ENCODE results near the gene PCDHA10.
"Not testable (repeated sequence)": the region's sequence is repeated elsewhere in the genome, so short reads cannot be mapped to it uniquely, and the experiment has no call there.

Gene PCDHA10

GRCh38 chr5:140855772-140856674 lies at the start of gene PCDHA10:
Gene PCDHA10, plus strand, starts transcription at chr5:140855897. Its CDS starts 152 bp downstream, at chr5:140856049.
- no peak for DNase-seq (ENCODE audit: low spot score)

GRCh38 chr5:140806834-140807775 lies 48.6 kb upstream of the PCDHA10 start, which contains the start of gene PCDHA4:
Gene PCDHA4, plus strand, starts transcription at chr5:140807068.
- no peak for DNase-seq (ENCODE audit: low spot score)

- not testable (repeated sequence) for DNase-seq (ENCODE audit: low spot score)
Observed at GRCh38 chr5:140808241-140808888, 47.3 kb upstream of the PCDHA10 start.

- DNase-seq (ENCODE audit: low spot score) = no peak
Observed at GRCh38 chr5:140808889-140809291, 46.8 kb upstream of the PCDHA10 start.

- DNase-seq (ENCODE audit: low spot score) = no peak
Observed at GRCh38 chr5:140821375-140822280, 34.1 kb upstream of the PCDHA10 start, which contains the start of gene PCDHA5. Gene PCDHA5, plus strand, starts transcription at chr5:140821613.

- DNase-seq (ENCODE audit: low spot score) = no peak
Observed at GRCh38 chr5:140822281-140822629, 33.4 kb upstream of the PCDHA10 start.

- DNase-seq (ENCODE audit: low spot score) = not testable (repeated sequence)
Observed at GRCh38 chr5:140822969-140823368, 32.7 kb upstream of the PCDHA10 start.

- no peak for DNase-seq (ENCODE audit: low spot score)
Observed at GRCh38 chr5:140823475-140823874, 32.2 kb upstream of the PCDHA10 start.

- no peak for DNase-seq (ENCODE audit: low spot score)
Observed at GRCh38 chr5:140827704-140828361, 27.9 kb upstream of the PCDHA10 start, which contains the start of gene PCDHA6. Gene PCDHA6, plus strand, starts transcription at chr5:140827960. Its CDS starts 132 bp downstream, at chr5:140828092.

- DNase-seq (ENCODE audit: low spot score) = no peak
Observed at GRCh38 chr5:140828362-140828737, 27.3 kb upstream of the PCDHA10 start.

GRCh38 chr5:140829511-140830501 lies 25.9 kb upstream of the PCDHA10 start:
- DNase-seq (ENCODE audit: low spot score) = not testable (repeated sequence)

- DNase-seq (ENCODE audit: low spot score) = no peak
Observed at GRCh38 chr5:140833993-140834392, 21.7 kb upstream of the PCDHA10 start, which contains the start of gene PCDHA7. Gene PCDHA7, plus strand, starts transcription at chr5:140834269. Its CDS starts 115 bp downstream, at chr5:140834384.

- DNase-seq (ENCODE audit: low spot score) = not testable (repeated sequence)
Observed at GRCh38 chr5:140834439-140835008, 21.2 kb upstream of the PCDHA10 start.

- DNase-seq (ENCODE audit: low spot score) = no peak
Observed at GRCh38 chr5:140835622-140836510, 19.8 kb upstream of the PCDHA10 start.

GRCh38 chr5:140840978-140841962 lies 14.4 kb upstream of the PCDHA10 start, which contains the start of gene PCDHA8:
Gene PCDHA8, plus strand, starts transcription at chr5:140841187. Its CDS starts 135 bp downstream, at chr5:140841322.
- no peak for DNase-seq (ENCODE audit: low spot score)

Measured in left forelimb (tissue), 1 donor.